ENCODE measurements around the gene RAB35.

DNA sequence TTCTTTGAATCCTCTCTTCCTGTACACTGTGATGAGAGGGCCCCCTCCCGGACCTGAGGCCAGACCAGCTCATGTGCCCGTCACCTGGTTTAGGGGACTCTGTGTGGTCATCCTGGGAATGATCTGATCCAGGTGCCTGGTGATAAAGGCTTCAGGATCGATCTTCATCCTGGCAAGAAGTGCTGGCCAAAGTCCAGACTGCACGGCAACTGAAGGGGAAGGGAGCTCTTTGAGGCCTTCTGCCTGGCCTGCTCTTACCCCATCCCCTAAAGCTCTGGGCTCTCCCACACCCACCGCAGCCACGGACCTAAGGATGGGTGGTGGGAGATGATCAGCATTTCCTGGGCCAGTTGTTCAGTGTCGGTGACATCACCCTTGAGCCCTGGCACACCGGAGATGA is 46.2 kb upstream of the RAB35 start:
- TF ChIP-seq CTCF (IDR thresholded peaks at IDR 0.05) (no peak), POLR2A (IDR thresholded peaks at IDR 0.05) (no peak)
